ENCODE data around the gene MCTP1.
"Not testable (repeated sequence)": the region's sequence is repeated elsewhere in the genome, so short reads cannot be mapped to it uniquely, and the experiment has no call there.

MCTP1 gene

DNA sequence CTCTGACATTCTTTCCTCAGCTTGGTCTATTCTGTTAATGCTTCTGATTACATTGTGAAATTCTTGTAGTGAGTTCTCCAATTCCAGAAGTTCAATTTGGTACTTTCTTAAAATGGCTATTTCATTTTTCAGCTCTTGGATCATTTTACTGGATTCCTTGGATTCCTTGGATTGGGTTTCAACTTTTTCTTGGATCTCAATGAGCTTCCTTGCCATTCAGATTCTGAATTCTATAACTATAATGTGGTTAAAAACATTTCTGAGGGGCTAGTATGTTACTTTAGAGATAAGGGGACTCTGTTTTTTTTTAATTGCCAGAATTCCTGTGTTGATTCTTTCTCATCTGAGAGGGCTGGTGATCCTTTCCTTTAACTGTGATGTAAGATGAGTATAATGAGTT is 136.4 kb downstream of the MCTP1 start:
- Histone ChIP-seq H3K9ac (ENCODE audit: low read length) (no peak overlapping the region), H3K4me3 (ENCODE audit: low read depth in 1 of 2, low read length in 2 of 2) (no peak overlapping the region)

GRCh38 chr5:95143858-95144257 is 141.0 kb downstream of the MCTP1 start:
- not testable (repeated sequence) for H3K27ac ChIP-seq (ENCODE audit: low read depth, low read length); H3K9me3 ChIP-seq (ENCODE audit: low read length); H3K9ac ChIP-seq (ENCODE audit: low read length); H3K36me3 ChIP-seq (ENCODE audit: insufficient read depth, low read length); H3K4me3 ChIP-seq (ENCODE audit: low read depth in 1 of 2, low read length in 2 of 2); H3K27me3 ChIP-seq (ENCODE audit: control insufficient read depth in 1 of 2, insufficient read depth in 2 of 2, low read length in 2 of 2); H3K4me1 ChIP-seq (ENCODE audit: insufficient read depth, low read length)

More for the DNA sequence above, 136.4 kb downstream of the MCTP1 start:
- Histone ChIP-seq H3K36me3 (ENCODE audit: insufficient read depth, low read length) (no peaks in the 10 kb centered on the region), H3K9me3 (ENCODE audit: low read length) (no peaks in the 10 kb centered on the region), H3K27me3 (ENCODE audit: control insufficient read depth in 1 of 2, insufficient read depth in 2 of 2, low read length in 2 of 2) (no peaks in the 10 kb centered on the region), H3K4me1 (ENCODE audit: insufficient read depth, low read length) (no peaks in the 10 kb centered on the region), H3K27ac (ENCODE audit: low read depth, low read length) (no peak overlapping the region)

GRCh38 chr5:95142145-95142544 is 142.7 kb downstream of the MCTP1 start:
- Histone ChIP-seq H3K4me3 (ENCODE audit: low read depth in 1 of 2, low read length in 2 of 2) (no peak overlapping the region), H3K27ac (ENCODE audit: low read depth, low read length) (no peak overlapping the region), H3K36me3 (ENCODE audit: insufficient read depth, low read length) (no peaks in the 10 kb centered on the region), H3K4me1 (ENCODE audit: insufficient read depth, low read length) (no peaks in the 10 kb centered on the region), H3K27me3 (ENCODE audit: control insufficient read depth in 1 of 2, insufficient read depth in 2 of 2, low read length in 2 of 2) (no peaks in the 10 kb centered on the region), H3K9ac (ENCODE audit: low read length) (no peak overlapping the region), H3K9me3 (ENCODE audit: low read length) (no peaks in the 10 kb centered on the region)

- Histone ChIP-seq H3K4me3 (ENCODE audit: low read depth in 1 of 2, low read length in 2 of 2) (no peak overlapping the region), H3K9ac (ENCODE audit: low read length) (no peak overlapping the region), H3K36me3 (ENCODE audit: insufficient read depth, low read length) (no peaks in the 10 kb centered on the region), H3K4me1 (ENCODE audit: insufficient read depth, low read length) (no peaks in the 10 kb centered on the region), H3K27me3 (ENCODE audit: control insufficient read depth in 1 of 2, insufficient read depth in 2 of 2, low read length in 2 of 2) (no peaks in the 10 kb centered on the region), H3K9me3 (ENCODE audit: low read length) (no peaks in the 10 kb centered on the region), H3K27ac (ENCODE audit: low read depth, low read length) (no peak overlapping the region)
Observed at GRCh38 chr5:95141141-95141540, 143.8 kb downstream of the MCTP1 start.

DNA sequence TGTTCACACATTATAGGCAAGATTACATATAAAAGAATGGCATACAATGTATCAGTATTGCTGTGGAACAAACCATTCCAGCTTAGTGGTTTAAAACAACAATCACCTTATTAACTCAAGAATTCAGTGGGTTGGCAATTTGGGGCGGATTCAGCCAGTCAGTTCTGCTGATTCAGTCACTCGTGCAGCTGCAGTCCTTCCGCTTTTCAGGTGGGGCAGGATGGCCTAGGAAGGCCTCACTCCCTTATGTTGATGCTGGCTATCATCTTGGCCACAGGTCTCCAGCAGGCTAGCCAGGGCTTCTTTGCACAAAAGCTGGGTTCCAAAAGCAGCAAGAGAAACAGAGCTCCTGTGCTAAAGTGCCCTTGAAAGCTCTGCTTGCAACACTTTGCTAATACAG is 150.6 kb downstream of the MCTP1 start:
- Histone ChIP-seq H3K4me3 (ENCODE audit: low read depth in 1 of 2, low read length in 2 of 2) (no peak overlapping the region), H3K36me3 (ENCODE audit: insufficient read depth, low read length) (no peaks in the 10 kb centered on the region), H3K27me3 (ENCODE audit: control insufficient read depth in 1 of 2, insufficient read depth in 2 of 2, low read length in 2 of 2) (no peaks in the 10 kb centered on the region), H3K9me3 (ENCODE audit: low read length) (no peaks in the 10 kb centered on the region), H3K4me1 (ENCODE audit: insufficient read depth, low read length) (no peaks in the 10 kb centered on the region), H3K9ac (ENCODE audit: low read length) (no peak overlapping the region), H3K27ac (ENCODE audit: low read depth, low read length) (no peak overlapping the region)

DNA sequence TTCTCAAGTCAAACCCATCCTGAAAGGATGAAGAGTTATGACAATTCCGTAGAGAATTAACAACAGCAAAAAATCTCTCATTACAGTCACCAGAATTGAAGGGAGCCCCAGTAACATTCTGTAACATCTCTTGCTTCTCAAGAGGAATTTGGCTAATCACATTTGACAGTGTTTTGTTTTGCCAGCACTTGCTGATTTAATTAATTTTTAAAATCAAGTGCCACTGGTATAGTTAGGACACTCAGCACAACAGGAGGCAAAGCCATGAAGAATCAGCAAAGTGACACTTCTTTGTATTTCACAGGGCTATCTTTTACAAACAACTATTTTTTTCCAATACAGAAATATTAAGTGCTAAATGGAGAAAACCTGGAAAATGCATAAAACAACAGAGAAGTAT is 152.8 kb downstream of the MCTP1 start:
- Histone ChIP-seq H3K9ac (ENCODE audit: low read length) (no peak overlapping the region), H3K4me1 (ENCODE audit: insufficient read depth, low read length) (no peaks in the 10 kb centered on the region), H3K27ac (ENCODE audit: low read depth, low read length) (no peak overlapping the region), H3K27me3 (ENCODE audit: control insufficient read depth in 1 of 2, insufficient read depth in 2 of 2, low read length in 2 of 2) (no peaks in the 10 kb centered on the region), H3K4me3 (ENCODE audit: low read depth in 1 of 2, low read length in 2 of 2) (no peak overlapping the region), H3K36me3 (ENCODE audit: insufficient read depth, low read length) (no peaks in the 10 kb centered on the region), H3K9me3 (ENCODE audit: low read length) (no peaks in the 10 kb centered on the region)

DNA sequence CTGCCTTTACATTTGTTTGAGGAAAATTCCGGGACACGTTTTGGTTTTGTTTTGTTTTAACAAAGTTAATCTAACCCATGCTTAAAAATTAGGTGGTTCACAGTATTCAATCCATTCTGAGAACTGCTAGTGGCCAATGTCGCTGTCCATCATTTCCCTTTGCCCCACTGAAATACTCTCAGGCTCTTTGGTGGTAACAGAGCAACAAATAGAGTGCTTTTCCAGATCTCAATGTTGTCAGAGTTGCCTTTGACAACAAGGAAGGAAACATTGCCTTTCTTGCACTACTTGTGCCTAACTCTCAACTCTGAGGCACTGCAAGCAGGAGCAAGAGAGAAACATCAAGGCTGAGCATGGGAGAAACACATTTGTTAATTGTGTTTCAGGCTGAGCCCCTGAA is 154.0 kb downstream of the MCTP1 start:
- H3K27ac ChIP-seq (ENCODE audit: low read depth, low read length) = no peak overlapping the region
- H3K4me1 ChIP-seq (ENCODE audit: insufficient read depth, low read length) = no peaks in the 10 kb centered on the region
- no peaks in the 10 kb centered on the region for H3K27me3 ChIP-seq (ENCODE audit: control insufficient read depth in 1 of 2, insufficient read depth in 2 of 2, low read length in 2 of 2)
- H3K4me3 ChIP-seq (ENCODE audit: low read depth in 1 of 2, low read length in 2 of 2) = no peak overlapping the region
- H3K9me3 ChIP-seq (ENCODE audit: low read length) = no peaks in the 10 kb centered on the region
- no peak overlapping the region for H3K9ac ChIP-seq (ENCODE audit: low read length)
- no peaks in the 10 kb centered on the region for H3K36me3 ChIP-seq (ENCODE audit: insufficient read depth, low read length)

DNA sequence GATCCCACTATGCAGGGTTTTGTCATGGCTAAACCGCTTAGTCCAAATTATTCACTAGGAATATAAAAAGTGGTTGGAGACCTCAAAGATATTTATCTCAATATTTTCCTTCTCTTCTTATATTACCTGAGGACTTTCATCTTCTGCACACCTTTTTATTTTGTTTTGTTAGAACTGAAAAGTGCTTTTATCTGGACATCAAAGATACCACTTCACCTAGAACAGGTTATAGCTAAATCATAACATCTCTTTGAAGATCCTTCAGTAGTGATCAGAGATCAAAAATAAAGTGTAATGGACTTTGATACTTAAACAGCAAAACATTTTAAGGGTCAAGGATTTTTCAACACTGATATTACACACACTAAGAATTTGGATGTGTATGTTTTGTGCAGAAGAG is 160.2 kb downstream of the MCTP1 start:
- H3K36me3 ChIP-seq (ENCODE audit: insufficient read depth, low read length) = no peaks in the 10 kb centered on the region
- no peak overlapping the region for H3K9ac ChIP-seq (ENCODE audit: low read length)
- no peaks in the 10 kb centered on the region for H3K27me3 ChIP-seq (ENCODE audit: control insufficient read depth in 1 of 2, insufficient read depth in 2 of 2, low read length in 2 of 2)
- no peaks in the 10 kb centered on the region for H3K9me3 ChIP-seq (ENCODE audit: low read length)
- H3K27ac ChIP-seq (ENCODE audit: low read depth, low read length) = no peak overlapping the region
- H3K4me3 ChIP-seq (ENCODE audit: low read depth in 1 of 2, low read length in 2 of 2) = no peak overlapping the region
- no peaks in the 10 kb centered on the region for H3K4me1 ChIP-seq (ENCODE audit: insufficient read depth, low read length)

DNA sequence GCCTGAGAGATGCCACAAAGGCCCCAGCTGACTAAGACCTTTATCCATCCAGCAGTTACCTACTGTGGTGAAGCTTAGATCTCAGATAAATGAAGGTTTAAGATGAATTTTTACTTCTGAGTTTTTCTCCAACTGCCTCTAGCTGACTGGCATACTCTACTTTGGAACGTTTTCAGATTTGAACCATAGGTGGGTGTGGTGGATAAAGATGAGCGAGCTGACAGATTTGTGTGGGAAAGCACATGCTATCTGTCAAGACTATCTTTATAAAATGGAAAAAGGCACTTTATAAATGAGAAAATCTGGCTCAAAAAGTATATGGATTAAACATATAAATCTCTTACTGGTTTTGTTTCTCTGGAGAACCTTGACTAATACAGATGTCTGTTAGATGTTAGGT is 160.8 kb downstream of the MCTP1 start:
- Histone ChIP-seq H3K9ac (ENCODE audit: low read length) (no peak overlapping the region), H3K36me3 (ENCODE audit: insufficient read depth, low read length) (no peaks in the 10 kb centered on the region), H3K4me3 (ENCODE audit: low read depth in 1 of 2, low read length in 2 of 2) (no peak overlapping the region), H3K27ac (ENCODE audit: low read depth, low read length) (no peak overlapping the region), H3K9me3 (ENCODE audit: low read length) (no peaks in the 10 kb centered on the region), H3K4me1 (ENCODE audit: insufficient read depth, low read length) (no peaks in the 10 kb centered on the region), H3K27me3 (ENCODE audit: control insufficient read depth in 1 of 2, insufficient read depth in 2 of 2, low read length in 2 of 2) (no peaks in the 10 kb centered on the region)

GRCh38 chr5:95114902-95115301 is 170.0 kb downstream of the MCTP1 start:
- H3K9me3 ChIP-seq (ENCODE audit: low read length) = no peaks in the 10 kb centered on the region
- H3K27me3 ChIP-seq (ENCODE audit: control insufficient read depth in 1 of 2, insufficient read depth in 2 of 2, low read length in 2 of 2) = no peaks in the 10 kb centered on the region
- H3K9ac ChIP-seq (ENCODE audit: low read length) = no peak overlapping the region
- H3K36me3 ChIP-seq (ENCODE audit: insufficient read depth, low read length) = no peaks in the 10 kb centered on the region
- H3K4me3 ChIP-seq (ENCODE audit: low read depth in 1 of 2, low read length in 2 of 2) = no peak overlapping the region
- H3K4me1 ChIP-seq (ENCODE audit: insufficient read depth, low read length) = no peaks in the 10 kb centered on the region
- no peak overlapping the region for H3K27ac ChIP-seq (ENCODE audit: low read depth, low read length)

DNA sequence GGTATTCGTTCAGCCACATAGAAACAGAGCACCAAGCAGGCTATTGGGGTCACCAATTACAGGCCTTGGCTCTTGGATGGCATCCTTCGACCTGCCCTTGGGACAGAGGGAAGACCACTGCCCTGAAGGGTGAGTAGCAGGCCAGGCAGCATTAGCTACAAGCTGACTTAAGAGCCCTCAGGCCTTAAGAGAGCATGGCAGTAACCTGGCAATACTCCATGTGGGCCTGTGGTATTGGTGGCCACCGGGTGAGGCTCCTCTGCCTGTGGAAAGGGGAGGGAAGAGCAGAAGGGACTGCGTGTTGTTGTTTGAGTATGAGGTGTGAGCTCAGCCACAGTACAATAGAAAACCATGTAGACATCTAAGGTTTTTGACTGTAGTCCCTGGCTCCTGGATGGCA is 170.6 kb downstream of the MCTP1 start:
- Histone ChIP-seq H3K4me3 (ENCODE audit: low read depth in 1 of 2, low read length in 2 of 2) (no peak overlapping the region), H3K27ac (ENCODE audit: low read depth, low read length) (no peak overlapping the region), H3K27me3 (ENCODE audit: control insufficient read depth in 1 of 2, insufficient read depth in 2 of 2, low read length in 2 of 2) (no peaks in the 10 kb centered on the region), H3K9ac (ENCODE audit: low read length) (no peak overlapping the region), H3K36me3 (ENCODE audit: insufficient read depth, low read length) (no peaks in the 10 kb centered on the region), H3K4me1 (ENCODE audit: insufficient read depth, low read length) (no peaks in the 10 kb centered on the region), H3K9me3 (ENCODE audit: low read length) (no peaks in the 10 kb centered on the region)

- Histone ChIP-seq H3K27me3 (ENCODE audit: control insufficient read depth in 1 of 2, insufficient read depth in 2 of 2, low read length in 2 of 2) (no peaks in the 10 kb centered on the region), H3K27ac (ENCODE audit: low read depth, low read length) (no peak overlapping the region), H3K9me3 (ENCODE audit: low read length) (no peaks in the 10 kb centered on the region), H3K36me3 (ENCODE audit: insufficient read depth, low read length) (no peaks in the 10 kb centered on the region), H3K4me3 (ENCODE audit: low read depth in 1 of 2, low read length in 2 of 2) (no peak overlapping the region), H3K9ac (ENCODE audit: low read length) (no peak overlapping the region), H3K4me1 (ENCODE audit: insufficient read depth, low read length) (no peaks in the 10 kb centered on the region)
Observed at GRCh38 chr5:95113489-95113888, 171.4 kb downstream of the MCTP1 start.

All from muscle layer of colon (tissue), 2 donors.